Activated CD8-positive, alpha-beta T cell treated with anti-CD3 and anti-CD28 coated beads for 36 hours (primary cell): ENCODE data around the gene HIF1AN. TPM values are rescaled to one million over a fixed set of nuclear protein-coding genes. Genes with fewer than 3 reads are reported as not detected.
A peak's percentile ranks its signal among the peaks of the same experiment; 100 is the strongest.

ENCODE experiments used
- ATAC-seq: fragments of 200-7000 bp; cut with Tn5 transposase; one replicate; pipeline ENCODE4 v1.10.0; 2021; ENCODE audit warnings: mild to moderate bottlenecking, moderate library complexity
- CTCF ChIA-PET: fragments of 350-600 bp; sonication (Branson Sonifier 250); formaldehyde crosslinking; loops from one replicate; lab custom pipeline; 2021; ENCODE audit warnings: antibody characterized with exemption; lab: Charles Lee
- POLR2A ChIA-PET: fragments of 350-600 bp; sonication (Branson Sonifier 250); formaldehyde crosslinking; loops from one replicate; lab custom pipeline; 2021; ENCODE audit warnings: antibody characterized with exemption; lab: Charles Lee
- DNase-seq: peaks from one replicate; pipeline ENCODE4 v3.0.0-alpha.2; 2020
- H3K27ac Mint-ChIP-seq: one replicate; pipeline ENCODE4 v1.8.0; 2021; ENCODE audit warnings: mild to moderate bottlenecking, mixed read lengths
- H3K27me3 Mint-ChIP-seq: one replicate; pipeline ENCODE4 v1.8.0; 2021; ENCODE audit warnings: mixed read lengths
- H3K36me3 Mint-ChIP-seq: one replicate; pipeline ENCODE4 v1.8.0; 2021; ENCODE audit warnings: low read depth, mixed read lengths
- H3K4me1 Mint-ChIP-seq: one replicate; pipeline ENCODE4 v1.8.0; 2021; ENCODE audit warnings: low read depth, mixed read lengths
- H3K4me3 Mint-ChIP-seq: one replicate; pipeline ENCODE4 v1.8.0; 2021; ENCODE audit warnings: mild to moderate bottlenecking, moderate library complexity, mixed read lengths
- H3K9me3 Mint-ChIP-seq: one replicate; pipeline ENCODE4 v1.8.0; 2021; ENCODE audit warnings: mixed read lengths
- intact Hi-C: fragments of 100-400 bp; cut with micrococcal nuclease; formaldehyde crosslinking; loops from one replicate; pipeline ENCODE4 v1.10.0; 2022
- total RNA-seq, 2 experiments: library from RNA; stranded (reverse); gene quantifications; one replicate each; pipeline ENCODE4 v1.2.3, GENCODE V29; 2021
- TF ChIP-seq, protein P1 (sequence below): fragments of 200-600 bp; IDR thresholded peaks from one replicate; pipeline ENCODE4 v1.8.0; 2022; ENCODE audit warnings: antibody characterized with exemption, mild to moderate bottlenecking

HIF1AN gene
- total RNA-seq, 2 experiments from 2014 or later: 35.3 to 36.5 TPM

GRCh38 chr10:100528921-100529474, 6.7 kb upstream of the HIF1AN start:
- no peaks in the 10 kb centered on the region for H3K9me3 Mint-ChIP-seq
- peak overlapping the region; percentile 95 for H3K27ac Mint-ChIP-seq
- no peaks in the 10 kb centered on the region for H3K27me3 Mint-ChIP-seq
- H3K4me3 Mint-ChIP-seq: peak overlapping the region; percentile 85
- ATAC-seq: no peak
- peaks cover 41% of the 10 kb centered on the region for H3K36me3 Mint-ChIP-seq
- TF ChIP-seq, protein P1, sequence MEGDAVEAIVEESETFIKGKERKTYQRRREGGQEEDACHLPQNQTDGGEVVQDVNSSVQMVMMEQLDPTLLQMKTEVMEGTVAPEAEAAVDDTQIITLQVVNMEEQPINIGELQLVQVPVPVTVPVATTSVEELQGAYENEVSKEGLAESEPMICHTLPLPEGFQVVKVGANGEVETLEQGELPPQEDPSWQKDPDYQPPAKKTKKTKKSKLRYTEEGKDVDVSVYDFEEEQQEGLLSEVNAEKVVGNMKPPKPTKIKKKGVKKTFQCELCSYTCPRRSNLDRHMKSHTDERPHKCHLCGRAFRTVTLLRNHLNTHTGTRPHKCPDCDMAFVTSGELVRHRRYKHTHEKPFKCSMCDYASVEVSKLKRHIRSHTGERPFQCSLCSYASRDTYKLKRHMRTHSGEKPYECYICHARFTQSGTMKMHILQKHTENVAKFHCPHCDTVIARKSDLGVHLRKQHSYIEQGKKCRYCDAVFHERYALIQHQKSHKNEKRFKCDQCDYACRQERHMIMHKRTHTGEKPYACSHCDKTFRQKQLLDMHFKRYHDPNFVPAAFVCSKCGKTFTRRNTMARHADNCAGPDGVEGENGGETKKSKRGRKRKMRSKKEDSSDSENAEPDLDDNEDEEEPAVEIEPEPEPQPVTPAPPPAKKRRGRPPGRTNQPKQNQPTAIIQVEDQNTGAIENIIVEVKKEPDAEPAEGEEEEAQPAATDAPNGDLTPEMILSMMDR: no peak
- H3K4me1 Mint-ChIP-seq: peaks cover 32% of the 10 kb centered on the region
- intact Hi-C loops: loop anchor here (10.0 kb wide), 1 partner anchor 874 kb away; the partner anchor contains the start of gene ENTPD7
- POLR2A ChIA-PET: interaction anchor here (0.9 to 1.6 kb wide), 3 partner anchors 10 to 18 kb away, joined by 3 to 10 read pairs (median 4); no protein-coding TSS in a partner anchor
- CTCF ChIA-PET: interaction anchor here (2.8 to 5.2 kb wide), 3 partner anchors 11 to 47 kb away, joined by 8 to 47 read pairs (median 29); no protein-coding TSS in a partner anchor
- no peak for DNase-seq

DNA sequence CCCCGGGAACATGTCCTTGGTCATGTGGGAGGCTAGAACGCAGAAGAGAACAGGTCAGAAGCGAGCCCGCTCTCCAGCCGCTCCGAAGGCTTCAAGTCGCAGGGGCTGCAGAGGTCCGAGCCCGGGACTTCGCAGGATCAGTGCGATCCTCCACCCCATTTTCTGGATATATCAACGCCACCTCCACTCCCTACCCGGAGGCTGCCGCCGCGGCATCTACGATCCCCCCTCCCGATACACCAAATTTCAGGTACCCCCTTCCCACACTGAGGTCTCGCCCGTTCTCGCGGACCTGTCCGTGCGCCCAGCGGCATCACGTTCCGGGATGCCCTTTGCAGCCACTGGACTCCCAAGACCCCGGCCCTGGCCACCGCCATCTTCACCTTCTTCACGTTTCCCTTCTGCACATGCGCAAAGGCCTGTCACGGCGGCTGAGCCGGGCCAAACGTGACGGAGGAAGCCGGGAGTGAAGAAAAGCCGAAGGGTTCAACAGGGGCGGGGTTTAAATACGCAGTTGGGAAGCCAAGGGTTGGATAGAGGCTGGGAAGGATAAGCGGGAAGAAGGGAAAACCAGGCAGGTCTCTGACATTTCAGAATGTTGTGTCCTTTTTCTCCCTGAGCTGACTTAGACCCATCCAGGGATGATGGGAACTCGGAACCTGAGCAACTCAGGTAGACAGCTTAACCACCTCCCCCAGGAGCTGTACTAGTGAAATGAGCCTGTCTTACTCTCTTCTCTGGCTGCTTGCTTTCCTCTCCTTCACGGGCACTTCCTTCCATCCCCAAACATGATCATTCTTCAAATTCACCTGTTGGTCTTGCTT, 6.1 kb upstream of the HIF1AN start, which contains the start of gene NDUFB8:
NDUFB8 (minus strand) TSS at position 397 of the 824 bp plus-strand sequence; CDS start at position 377, 20 bp downstream.
- intact Hi-C loops: loop anchor here (10.0 kb wide), 1 partner anchor 875 kb away; the partner anchor contains the start of gene ENTPD7
- peaks cover 41% of the 10 kb centered on the region for H3K36me3 Mint-ChIP-seq
- POLR2A ChIA-PET: interaction anchor here (0.9 to 1.6 kb wide), 3 partner anchors 10 to 18 kb away, joined by 3 to 10 read pairs (median 7); partner anchors contain the start of gene SEC31B
- CTCF ChIA-PET: interaction anchor here (1.0 to 5.2 kb wide), 5 partner anchors 9 to 47 kb away, joined by 3 to 47 read pairs (median 5); no protein-coding TSS in a partner anchor
- DNase-seq: peak; percentile 92
- H3K27ac Mint-ChIP-seq: peak within 1 kb of the TSS; percentile 95
- TF ChIP-seq, protein P1: no peak
- ATAC-seq: peak; percentile 72
- H3K4me3 Mint-ChIP-seq: peak within 1 kb of the TSS; percentile 85
- peaks cover 32% of the 10 kb centered on the region for H3K4me1 Mint-ChIP-seq
- no peaks in the 10 kb centered on the region for H3K27me3 Mint-ChIP-seq
- no peaks in the 10 kb centered on the region for H3K9me3 Mint-ChIP-seq

GRCh38 chr10:100531761-100532160, 4.0 kb upstream of the HIF1AN start:
- H3K4me1 Mint-ChIP-seq: peaks cover 24% of the 10 kb centered on the region
- ATAC-seq (peak; percentile 15), DNase-seq (no peak)
- H3K27me3 Mint-ChIP-seq: no peaks in the 10 kb centered on the region
- CTCF ChIA-PET: interaction anchor here (1.3 to 1.9 kb wide), 2 partner anchors 13 to 185 kb away, joined by 3 to 5 read pairs; partner anchors contain the start of gene SCD
- H3K27ac Mint-ChIP-seq: peak overlapping the region; percentile 63
- intact Hi-C loops: no loop called here
- TF ChIP-seq, protein P1: no peak
- H3K36me3 Mint-ChIP-seq: peaks cover 25% of the 10 kb centered on the region
- H3K9me3 Mint-ChIP-seq: no peaks in the 10 kb centered on the region
- H3K4me3 Mint-ChIP-seq: no peak overlapping the region
- POLR2A ChIA-PET: interaction anchor here (0.6 to 1.1 kb wide), 2 partner anchors 35 to 184 kb away, joined by 3 read pairs; no protein-coding TSS in a partner anchor

DNA sequence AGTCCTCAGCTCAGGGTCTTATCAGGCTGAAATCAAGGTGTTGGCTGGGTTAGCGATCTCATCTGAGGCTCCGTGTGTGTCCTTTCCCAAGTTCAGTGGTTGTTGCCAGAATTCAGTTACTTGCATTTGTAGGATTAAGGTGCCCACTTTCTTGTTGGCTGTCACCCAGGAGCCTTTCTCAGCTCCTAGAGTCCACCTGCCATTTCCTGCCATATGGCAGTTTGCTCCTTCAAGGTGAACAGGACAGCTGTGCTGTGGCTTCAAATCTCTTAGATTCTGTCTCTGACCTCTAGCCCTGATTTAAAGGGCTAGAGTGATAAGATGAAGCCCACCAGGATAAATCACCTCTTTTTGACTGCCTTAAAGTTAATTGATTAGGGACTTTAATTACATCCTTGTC, 1.0 kb upstream of the HIF1AN start:
- Mint-ChIP-seq H3K27me3 (no peaks in the 10 kb centered on the region), H3K4me3 (no peak overlapping the region), H3K36me3 (peaks cover 26% of the 10 kb centered on the region), H3K9me3 (no peaks in the 10 kb centered on the region), H3K4me1 (peaks cover 24% of the 10 kb centered on the region), H3K27ac (no peak overlapping the region)
- intact Hi-C loops: no loop called here
- DNase-seq (no peak), ATAC-seq (no peak)
- ChIA-PET POLR2A (interaction anchor here (0.9 to 2.1 kb wide), 3 partner anchors 10 to 161 kb away, joined by 3 to 7 read pairs (median 6); no protein-coding TSS in a partner anchor), CTCF (interaction anchor here (0.8 to 4.6 kb wide), 11 partner anchors 8 to 463 kb away, joined by 3 to 39 read pairs (median 5); no protein-coding TSS in a partner anchor)
- TF ChIP-seq, protein P1: no peak
